HepG2 (cell line): ENCODE measurements around the gene CAMK1D. TPM values are rescaled to one million over a fixed set of nuclear protein-coding genes. Genes with fewer than 3 reads are reported as not detected.

Source experiments
- ATAC-seq: fragments of 200-7000 bp; cut with Tn5 transposase; 3 replicates; pipeline ENCODE4 v1.9.1; 2020; ENCODE audit warnings: mild to moderate bottlenecking, moderate library complexity
- BruUV-seq: library from RNA; stranded (reverse); fragments of 400-500 nt; replicated peaks from 2 replicates; lab custom pipeline; 2021; lab: Mats Ljungman, UMichigan
- CTCF ChIA-PET: fragments of 300-600 bp; formaldehyde crosslinking; extraction: SDS; loops from one replicate; lab custom pipeline; 2021; ENCODE audit warnings: low total read pairs, inconsistent platforms, low intra/inter-chr PET ratio; lab: Yijun Ruan, JAX
- POLR2A ChIA-PET: fragments of 350-600 bp; sonication (Branson Sonifier 250); formaldehyde crosslinking; loops from one replicate; lab custom pipeline; 2020; ENCODE audit warnings: antibody characterized with exemption, inconsistent platforms; lab: Yijun Ruan, JAX
- DNase-seq: peaks from one replicate; pipeline ENCODE4 v3.0.0-alpha.2; 2015; ENCODE audit warnings: low spot score
- FAIRE-seq: peaks from 3 replicates; lab custom pipeline; 2011; peaks lifted over from hg19 to GRCh38; lab: Jason Lieb, UNC
- H2AFZ ChIP-seq: one replicate; pipeline ENCODE4 v1.6.1; 2011; ENCODE audit warnings: low read length, inconsistent platforms
- H3K27ac ChIP-seq: fragments of 300-600 bp; 3 replicates; pipeline ENCODE4 v1.8.0; 2011; ENCODE audit warnings: mixed run types, mild to moderate bottlenecking, mixed read lengths, low read length, inconsistent platforms; ENCODE audit not compliant: insufficient read depth; ENCODE audit errors: extremely low read length
- H3K27me3 ChIP-seq, 2 experiments: fragments of 200-600 bp in 1 of 2; 2 replicates in 1 of 2; 3 replicates in 1 of 2; pipeline versions ENCODE4 v1.6.0 to v1.8.0; 2011; ENCODE audit warnings: low read length in 2 of 2, mild to moderate bottlenecking in 2 of 2, moderate library complexity in 2 of 2, inconsistent platforms in 1 of 2; ENCODE audit not compliant: insufficient read depth in 2 of 2, control insufficient read depth in 1 of 2
- H3K36me3 ChIP-seq, 2 experiments: fragments of 200-600 bp in 1 of 2; replicated peaks in 1 of 2; 2 replicates in 1 of 2; 3 replicates in 1 of 2; pipeline versions ENCODE4 v1.5.1 to v1.8.0; 2011; ENCODE audit warnings: low read length in 2 of 2, inconsistent platforms in 1 of 2; ENCODE audit not compliant: insufficient read depth in 2 of 2, control insufficient read depth in 1 of 2
- H3K4me1 ChIP-seq: 2 replicates; pipeline ENCODE4 v1.5.1; 2012; ENCODE audit warnings: low read length, inconsistent platforms; ENCODE audit not compliant: insufficient read depth
- H3K4me2 ChIP-seq: 2 replicates; pipeline ENCODE4 v1.6.0; 2011; ENCODE audit warnings: low read depth, low read length, inconsistent platforms
- H3K4me3 ChIP-seq, 3 experiments: fragments of 200-600 bp in 1 of 3; sonication (generic), shearing (Covaris generic) in 1 of 3; replicated peaks in 1 of 3; 2 replicates each; pipeline ENCODE4 v1.5.1; 2011 to 2016; ENCODE audit warnings: low read length in 3 of 3, inconsistent platforms in 2 of 3, low read depth in 2 of 3, mild to moderate bottlenecking in 2 of 3, control low read depth in 1 of 3, mixed read lengths in 1 of 3; ENCODE audit not compliant: insufficient read depth in 1 of 3
- H3K79me2 ChIP-seq: one replicate; pipeline ENCODE4 v1.6.1; 2011; ENCODE audit warnings: low read length, inconsistent platforms; ENCODE audit not compliant: insufficient read depth
- H3K9ac ChIP-seq: 2 replicates; pipeline ENCODE4 v1.6.0; 2011; ENCODE audit warnings: mild to moderate bottlenecking, low read depth, low read length, inconsistent platforms; ENCODE audit not compliant: insufficient read depth
- H3K9me3 ChIP-seq: 2 replicates; pipeline ENCODE4 v1.5.1; 2012; ENCODE audit warnings: mild to moderate bottlenecking, low read length
- H4K20me1 ChIP-seq: 2 replicates; pipeline ENCODE4 v1.6.0; 2011; ENCODE audit warnings: inconsistent platforms, mild to moderate bottlenecking, low read length, moderate library complexity; ENCODE audit not compliant: insufficient read depth
- GTF2F1 ChIP-seq: fragments of 150-350 bp; IDR thresholded peaks from 2 replicates; pipeline ENCODE4 v1.6.1; 2014; ENCODE audit warnings: low read length
- ISX ChIP-seq: sonication (generic); formaldehyde crosslinking; conservative IDR thresholded peaks from 2 replicates; pipeline ENCODE4 v1.5.0; 2020; ENCODE audit warnings: missing genetic modification reagents
- ZNF605 ChIP-seq: sonication (generic); formaldehyde crosslinking; IDR thresholded peaks from 2 replicates; pipeline ENCODE4 v1.8.0; 2022; ENCODE audit warnings: mild to moderate bottlenecking, missing genetic modification reagents
- WGBS: methylation state at CpG from one replicate; pipeline ENCODE4 v1.1.6; 2017; ENCODE audit warnings: low lambda C conversion rate; 5-methylcytosine and 5-hydroxymethylcytosine counted together
- in situ Hi-C: cut with HindIII; loops from 2 replicates; pipeline ENCODE4 v1.10.0; 2017; ENCODE audit warnings: low pct_unique_long_range_greater_than_20kb; ENCODE audit not compliant: extremely low pct_ligation_motif_present
- intact Hi-C: fragments of 100-400 bp; cut with micrococcal nuclease; formaldehyde crosslinking; loops from one replicate; pipeline ENCODE4 v1.10.0; 2022; ENCODE audit not compliant: unreplicated experiment
- polyA plus RNA-seq, 8 experiments: library from polyadenylated mRNA; depleted of rRNA in 3 of 8; stranded (reverse) in 7 of 8; unstranded in 1 of 8; fragments of >200 nt; fragmentation: Illumina TruSeq in 4 of 8; extraction: Trizol in 4 of 8; gene quantifications; 2 replicates each; pipeline versions ENCODE4 v1.2.1 to v1.2.3, GENCODE V29; 2011 to 2016; ENCODE audit warnings: low read depth in 4 of 8, missing spikeins in 1 of 8, mixed read lengths in 1 of 8; ENCODE audit not compliant: insufficient read depth in 1 of 8
- total RNA-seq, 5 experiments: library from RNA; depleted of rRNA; stranded (reverse); fragments of >200 nt; fragmentation: Illumina TruSeq; extraction: Trizol; gene quantifications; 2 replicates each; pipeline ENCODE4 v1.2.3, GENCODE V29; 2016; ENCODE audit warnings: low read depth in 1 of 5
- TF ChIP-seq, protein P1 (sequence below): sonication (generic); formaldehyde crosslinking; IDR thresholded peaks from 2 replicates; pipeline ENCODE4 v1.4.0; 2020; ENCODE audit warnings: mild to moderate bottlenecking, missing genetic modification reagents, borderline replicate concordance
- TF ChIP-seq, protein P2 (sequence below): sonication (generic); formaldehyde crosslinking; IDR thresholded peaks from 2 replicates; pipeline ENCODE4 v1.5.0; 2020; ENCODE audit warnings: missing genetic modification reagents

The CAMK1D gene
- total and polyA plus RNA-seq, 2 of the 13 experiments (the other 11 are each of a cell fraction or from before 2014, with no cell fraction given) = under 0.01 TPM; not detected in 1

DNA sequence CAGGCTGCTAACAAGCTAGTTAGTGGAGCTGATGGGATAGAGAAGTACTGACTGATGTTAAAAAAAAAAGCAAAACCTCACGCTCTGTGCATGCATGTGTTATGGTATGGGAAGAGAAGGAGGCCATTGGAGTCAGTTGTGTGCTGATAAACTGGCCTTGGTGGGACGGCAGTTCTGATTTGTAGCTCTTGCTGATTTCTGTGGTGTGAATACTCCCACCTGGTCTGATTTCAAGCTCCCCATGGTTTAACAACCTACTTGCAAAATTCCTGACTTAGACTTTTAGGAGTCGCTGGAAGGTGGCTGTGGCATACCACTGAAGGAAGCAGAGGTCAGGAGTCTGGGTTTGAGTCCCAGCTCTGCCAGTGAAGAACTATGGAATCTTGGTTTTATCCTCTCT, 15.2 kb downstream of the CAMK1D start:
- H3K4me3 ChIP-seq = no peak overlapping the region
- ChIA-PET CTCF (no interaction called here), POLR2A (no interaction called here)
- intact Hi-C loops (no loop called here), in situ Hi-C loops (no loop called here)
- no peak for FAIRE-seq
- H2AFZ ChIP-seq = no peak overlapping the region
- TF ChIP-seq, protein P1, sequence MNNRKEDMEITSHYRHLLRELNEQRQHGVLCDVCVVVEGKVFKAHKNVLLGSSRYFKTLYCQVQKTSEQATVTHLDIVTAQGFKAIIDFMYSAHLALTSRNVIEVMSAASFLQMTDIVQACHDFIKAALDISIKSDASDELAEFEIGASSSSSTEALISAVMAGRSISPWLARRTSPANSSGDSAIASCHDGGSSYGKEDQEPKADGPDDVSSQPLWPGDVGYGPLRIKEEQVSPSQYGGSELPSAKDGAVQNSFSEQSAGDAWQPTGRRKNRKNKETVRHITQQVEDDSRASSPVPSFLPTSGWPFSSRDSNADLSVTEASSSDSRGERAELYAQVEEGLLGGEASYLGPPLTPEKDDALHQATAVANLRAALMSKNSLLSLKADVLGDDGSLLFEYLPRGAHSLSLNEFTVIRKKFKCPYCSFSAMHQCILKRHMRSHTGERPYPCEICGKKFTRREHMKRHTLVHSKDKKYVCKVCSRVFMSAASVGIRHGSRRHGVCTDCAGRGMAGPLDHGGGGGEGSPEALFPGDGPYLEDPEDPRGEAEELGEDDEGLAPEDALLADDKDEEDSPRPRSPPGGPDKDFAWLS = no peak
- BruUV-seq = no TSS peak
- no peak for ATAC-seq
- DNase-seq = no peak
- H4K20me1 ChIP-seq = no peaks in the 10 kb centered on the region
- no peak overlapping the region for H3K27ac ChIP-seq
- H3K36me3 ChIP-seq = no peaks in the 10 kb centered on the region
- no peak overlapping the region for H3K9ac ChIP-seq
- H3K4me1 ChIP-seq = no peaks in the 10 kb centered on the region
- H3K79me2 ChIP-seq = no peaks in the 10 kb centered on the region
- no peaks in the 10 kb centered on the region for H3K9me3 ChIP-seq
- no peak overlapping the region for H3K4me2 ChIP-seq
- H3K27me3 ChIP-seq = no peaks in the 10 kb centered on the region
- WGBS = 53% methylated on average over 3 of the region's 3 CpGs

DNA sequence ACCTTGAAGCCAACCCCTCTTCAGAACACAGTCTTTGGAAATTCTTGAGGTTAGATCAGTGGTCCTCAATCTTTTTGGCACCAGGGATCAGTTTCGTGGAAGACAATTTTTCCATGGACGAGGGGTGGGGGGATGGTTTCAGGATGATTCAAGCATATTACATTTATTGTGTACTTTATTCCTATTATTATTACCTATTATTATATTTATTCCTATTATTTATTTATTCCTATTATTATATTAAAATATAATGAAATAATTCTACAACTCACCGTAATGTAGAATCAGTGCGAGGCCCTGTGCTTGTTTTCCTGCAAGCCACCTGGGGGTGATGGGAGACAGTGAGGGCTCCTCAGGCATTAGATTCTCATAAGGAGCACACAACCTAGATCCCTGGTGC, 17.9 kb downstream of the CAMK1D start:
- ATAC-seq (no peak), DNase-seq (no peak), FAIRE-seq (no peak)
- intact Hi-C loops = no loop called here
- Histone ChIP-seq H3K9ac (no peak overlapping the region), H3K36me3 (no peaks in the 10 kb centered on the region), H3K9me3 (no peaks in the 10 kb centered on the region), H3K4me3 (no peak overlapping the region), H3K27me3 (no peaks in the 10 kb centered on the region), H4K20me1 (no peaks in the 10 kb centered on the region), H2AFZ (no peak overlapping the region), H3K4me1 (no peaks in the 10 kb centered on the region), H3K4me2 (no peak overlapping the region), H3K79me2 (no peaks in the 10 kb centered on the region), H3K27ac (no peak overlapping the region)
- ChIA-PET POLR2A (no interaction called here), CTCF (no interaction called here)
- BruUV-seq = no TSS peak
- TF ChIP-seq ISX (no peak), GTF2F1 (no peak), ZNF605 (no peak)
- TF ChIP-seq, protein P2, sequence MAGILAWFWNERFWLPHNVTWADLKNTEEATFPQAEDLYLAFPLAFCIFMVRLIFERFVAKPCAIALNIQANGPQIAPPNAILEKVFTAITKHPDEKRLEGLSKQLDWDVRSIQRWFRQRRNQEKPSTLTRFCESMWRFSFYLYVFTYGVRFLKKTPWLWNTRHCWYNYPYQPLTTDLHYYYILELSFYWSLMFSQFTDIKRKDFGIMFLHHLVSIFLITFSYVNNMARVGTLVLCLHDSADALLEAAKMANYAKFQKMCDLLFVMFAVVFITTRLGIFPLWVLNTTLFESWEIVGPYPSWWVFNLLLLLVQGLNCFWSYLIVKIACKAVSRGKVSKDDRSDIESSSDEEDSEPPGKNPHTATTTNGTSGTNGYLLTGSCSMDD (CRISPR knock-in tag) = no peak
- in situ Hi-C loops = no loop called here
- 65% methylated on average over 4 of the region's 4 CpGs for WGBS
